Neural cell (in vitro differentiated cells): ENCODE results near the gene ZDHHC3. TPM values are rescaled to one million over a fixed set of nuclear protein-coding genes. Genes with fewer than 3 reads are reported as not detected.

Source experiments
- H2AFZ ChIP-seq: fragments of 200-600, 300-800 bp; sonication (generic), shearing (Covaris generic); 2 replicates; pipeline ENCODE4 v1.6.0; 2014; ENCODE audit warnings: low read depth, mild to moderate bottlenecking, antibody characterized with exemption, low read length, moderate library complexity
- H3F3A ChIP-seq: fragments of 200-600 bp; shearing (Covaris generic); 2 replicates; pipeline ENCODE4 v1.6.1; 2016; ENCODE audit warnings: mild to moderate bottlenecking, moderate library complexity, mixed read lengths, antibody characterized with exemption, low read length; ENCODE audit not compliant: insufficient read depth, poor library complexity, severe bottlenecking
- H3K27ac ChIP-seq: fragments of 200-600, 300-800 bp; sonication (generic), shearing (Covaris generic); 2 replicates; pipeline ENCODE4 v1.5.1; 2014; ENCODE audit warnings: mild to moderate bottlenecking, low read length, moderate library complexity
- H3K27me3 ChIP-seq: fragments of 300-800, 200-600 bp; sonication (generic), shearing (Covaris generic); 2 replicates; pipeline ENCODE4 v1.6.0; 2014; ENCODE audit warnings: mild to moderate bottlenecking, low read depth, low read length, moderate library complexity; ENCODE audit not compliant: insufficient read depth
- H3K36me3 ChIP-seq: fragments of 300-800, 200-600 bp; sonication (generic), shearing (Covaris generic); 2 replicates; pipeline ENCODE4 v1.5.1; 2014; ENCODE audit warnings: mild to moderate bottlenecking, antibody characterized with exemption, low read length, moderate library complexity; ENCODE audit not compliant: insufficient read depth
- H3K4me2 ChIP-seq: fragments of 300-800, 200-600 bp; sonication (generic), shearing (Covaris generic); 2 replicates; pipeline ENCODE4 v1.6.0; 2014; ENCODE audit warnings: mild to moderate bottlenecking, low read length
- H3K4me3 ChIP-seq: fragments of 300-800, 200-600 bp; sonication (generic), shearing (Covaris generic); 2 replicates; pipeline ENCODE4 v1.5.1; 2014; ENCODE audit warnings: mild to moderate bottlenecking, low read length, moderate library complexity
- H3K79me2 ChIP-seq: fragments of 200-600 bp; shearing (Covaris generic); replicated peaks from 2 replicates; pipeline ENCODE4 v1.6.0; 2014; ENCODE audit warnings: mild to moderate bottlenecking, low read length, moderate library complexity; ENCODE audit not compliant: insufficient read depth
- H3K9ac ChIP-seq: fragments of 300-800, 200-600 bp; sonication (generic), shearing (Covaris generic); 2 replicates; pipeline ENCODE4 v1.6.1; 2016; ENCODE audit warnings: mild to moderate bottlenecking, low read length, mixed read lengths
- H3K9me2 ChIP-seq: fragments of 200-600 bp; shearing (Covaris generic); 2 replicates; pipeline ENCODE4 v1.6.1; 2016; ENCODE audit warnings: mild to moderate bottlenecking, low read length, mixed read lengths; ENCODE audit not compliant: insufficient read depth
- H3K9me3 ChIP-seq: fragments of 200-600, 300-800 bp; sonication (generic), shearing (Covaris generic); 2 replicates; pipeline ENCODE4 v1.6.1; 2016; ENCODE audit warnings: mild to moderate bottlenecking, mixed run types, low read length, moderate library complexity, mixed read lengths
- H4K20me1 ChIP-seq: fragments of 200-600 bp; shearing (Covaris generic); 2 replicates; pipeline ENCODE4 v1.6.1; 2016; ENCODE audit warnings: mild to moderate bottlenecking, mixed run types; ENCODE audit not compliant: insufficient read depth
- EP300 ChIP-seq: fragments of 450-650 bp; conservative IDR thresholded peaks from 2 replicates; pipeline ENCODE4 v1.6.1; 2014; ENCODE audit warnings: antibody characterized with exemption, mild to moderate bottlenecking, moderate library complexity; ENCODE audit not compliant: poor library complexity, severe bottlenecking
- EZH2 ChIP-seq: fragments of 200-600, 300-800 bp; shearing (Covaris generic), sonication (generic); IDR thresholded peaks from 2 replicates; pipeline ENCODE4 v1.6.1; 2014; ENCODE audit warnings: antibody characterized with exemption, low read length, borderline replicate concordance, mild to moderate bottlenecking; ENCODE audit not compliant: insufficient read depth, poor library complexity, severe bottlenecking
- MXI1 ChIP-seq: fragments of 450-650 bp; conservative IDR thresholded peaks from 2 replicates; pipeline ENCODE4 v1.6.1; 2014; ENCODE audit warnings: antibody characterized with exemption, mild to moderate bottlenecking; ENCODE audit not compliant: poor library complexity, severe bottlenecking
- POLR2AphosphoS5 ChIP-seq: IDR thresholded peaks from 2 replicates; pipeline ENCODE4 v1.6.1; 2012
- RAD21 ChIP-seq: fragments of 450-650 bp; conservative IDR thresholded peaks from 2 replicates; pipeline ENCODE4 v1.6.1; 2014; ENCODE audit warnings: antibody characterized with exemption, mild to moderate bottlenecking, moderate library complexity
- SMC3 ChIP-seq: fragments of 450-650 bp; conservative IDR thresholded peaks from 2 replicates; pipeline ENCODE4 v1.6.1; 2014; ENCODE audit warnings: antibody characterized with exemption, mild to moderate bottlenecking, moderate library complexity; ENCODE audit not compliant: poor library complexity
- TAF1 ChIP-seq: IDR thresholded peaks from 2 replicates; pipeline ENCODE4 v1.6.1; 2012; ENCODE audit warnings: low read depth
- polyA plus RNA-seq: library from polyadenylated mRNA; depleted of rRNA; stranded (reverse); fragments of >200 nt; gene quantifications from 2 replicates; pipeline ENCODE4 v1.2.3, GENCODE V29; 2014
- TF ChIP-seq, protein P1 (sequence below): fragments of 450-650 bp; IDR thresholded peaks from 2 replicates; pipeline ENCODE4 v1.5.1; 2014; ENCODE audit warnings: antibody characterized with exemption, mild to moderate bottlenecking, moderate library complexity; ENCODE audit not compliant: poor library complexity, severe bottlenecking
- TF ChIP-seq, protein P2 (sequence below): IDR thresholded peaks from 2 replicates; pipeline ENCODE4 v1.6.1; 2012; ENCODE audit warnings: borderline replicate concordance

The ZDHHC3 gene
- polyA plus RNA-seq, 1 donor from 2014 or later = 35.8 TPM

DNA sequence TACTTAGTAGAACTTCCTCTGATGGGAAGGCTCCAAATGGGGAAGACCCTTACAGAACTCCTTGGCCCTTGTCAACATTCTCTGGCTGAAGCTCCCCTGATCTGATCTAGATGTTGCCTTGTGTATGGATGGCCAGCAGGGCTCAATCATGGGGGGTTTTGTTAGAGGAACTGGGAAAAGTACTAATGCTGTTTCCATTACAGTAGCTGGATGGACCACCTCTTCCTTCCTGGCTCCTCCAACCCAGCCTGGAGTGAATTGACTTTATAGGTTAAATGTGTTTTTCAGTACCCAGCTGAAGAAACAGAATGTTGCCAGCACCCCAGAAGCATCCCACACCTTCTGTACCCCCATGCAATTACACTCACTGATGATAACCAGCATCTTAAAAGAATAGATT is 27.4 kb upstream of the ZDHHC3 start:
- TF ChIP-seq EP300 (no peak), EZH2 (no peak), SMC3 (no peak), MXI1 (no peak), POLR2AphosphoS5 (no peak), TAF1 (no peak), RAD21 (no peak)
- TF ChIP-seq, protein P1, sequence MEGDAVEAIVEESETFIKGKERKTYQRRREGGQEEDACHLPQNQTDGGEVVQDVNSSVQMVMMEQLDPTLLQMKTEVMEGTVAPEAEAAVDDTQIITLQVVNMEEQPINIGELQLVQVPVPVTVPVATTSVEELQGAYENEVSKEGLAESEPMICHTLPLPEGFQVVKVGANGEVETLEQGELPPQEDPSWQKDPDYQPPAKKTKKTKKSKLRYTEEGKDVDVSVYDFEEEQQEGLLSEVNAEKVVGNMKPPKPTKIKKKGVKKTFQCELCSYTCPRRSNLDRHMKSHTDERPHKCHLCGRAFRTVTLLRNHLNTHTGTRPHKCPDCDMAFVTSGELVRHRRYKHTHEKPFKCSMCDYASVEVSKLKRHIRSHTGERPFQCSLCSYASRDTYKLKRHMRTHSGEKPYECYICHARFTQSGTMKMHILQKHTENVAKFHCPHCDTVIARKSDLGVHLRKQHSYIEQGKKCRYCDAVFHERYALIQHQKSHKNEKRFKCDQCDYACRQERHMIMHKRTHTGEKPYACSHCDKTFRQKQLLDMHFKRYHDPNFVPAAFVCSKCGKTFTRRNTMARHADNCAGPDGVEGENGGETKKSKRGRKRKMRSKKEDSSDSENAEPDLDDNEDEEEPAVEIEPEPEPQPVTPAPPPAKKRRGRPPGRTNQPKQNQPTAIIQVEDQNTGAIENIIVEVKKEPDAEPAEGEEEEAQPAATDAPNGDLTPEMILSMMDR = no peak
- TF ChIP-seq, protein P2, sequence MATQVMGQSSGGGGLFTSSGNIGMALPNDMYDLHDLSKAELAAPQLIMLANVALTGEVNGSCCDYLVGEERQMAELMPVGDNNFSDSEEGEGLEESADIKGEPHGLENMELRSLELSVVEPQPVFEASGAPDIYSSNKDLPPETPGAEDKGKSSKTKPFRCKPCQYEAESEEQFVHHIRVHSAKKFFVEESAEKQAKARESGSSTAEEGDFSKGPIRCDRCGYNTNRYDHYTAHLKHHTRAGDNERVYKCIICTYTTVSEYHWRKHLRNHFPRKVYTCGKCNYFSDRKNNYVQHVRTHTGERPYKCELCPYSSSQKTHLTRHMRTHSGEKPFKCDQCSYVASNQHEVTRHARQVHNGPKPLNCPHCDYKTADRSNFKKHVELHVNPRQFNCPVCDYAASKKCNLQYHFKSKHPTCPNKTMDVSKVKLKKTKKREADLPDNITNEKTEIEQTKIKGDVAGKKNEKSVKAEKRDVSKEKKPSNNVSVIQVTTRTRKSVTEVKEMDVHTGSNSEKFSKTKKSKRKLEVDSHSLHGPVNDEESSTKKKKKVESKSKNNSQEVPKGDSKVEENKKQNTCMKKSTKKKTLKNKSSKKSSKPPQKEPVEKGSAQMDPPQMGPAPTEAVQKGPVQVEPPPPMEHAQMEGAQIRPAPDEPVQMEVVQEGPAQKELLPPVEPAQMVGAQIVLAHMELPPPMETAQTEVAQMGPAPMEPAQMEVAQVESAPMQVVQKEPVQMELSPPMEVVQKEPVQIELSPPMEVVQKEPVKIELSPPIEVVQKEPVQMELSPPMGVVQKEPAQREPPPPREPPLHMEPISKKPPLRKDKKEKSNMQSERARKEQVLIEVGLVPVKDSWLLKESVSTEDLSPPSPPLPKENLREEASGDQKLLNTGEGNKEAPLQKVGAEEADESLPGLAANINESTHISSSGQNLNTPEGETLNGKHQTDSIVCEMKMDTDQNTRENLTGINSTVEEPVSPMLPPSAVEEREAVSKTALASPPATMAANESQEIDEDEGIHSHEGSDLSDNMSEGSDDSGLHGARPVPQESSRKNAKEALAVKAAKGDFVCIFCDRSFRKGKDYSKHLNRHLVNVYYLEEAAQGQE = no peak
- H3K27ac ChIP-seq = no peak overlapping the region
- no peaks in the 10 kb centered on the region for H3K79me2 ChIP-seq
- H3K4me2 ChIP-seq = no peak overlapping the region
- H3K36me3 ChIP-seq = peaks cover 9% of the 10 kb centered on the region
- H3K9me3 ChIP-seq = peaks cover 9% of the 10 kb centered on the region
- no peaks in the 10 kb centered on the region for H3K9me2 ChIP-seq
- H2AFZ ChIP-seq = no peak overlapping the region
- H3K27me3 ChIP-seq = no peaks in the 10 kb centered on the region
- no peak overlapping the region for H3K4me3 ChIP-seq
- no peak overlapping the region for H3K9ac ChIP-seq
- no peaks in the 10 kb centered on the region for H3F3A ChIP-seq
- no peaks in the 10 kb centered on the region for H4K20me1 ChIP-seq

DNA sequence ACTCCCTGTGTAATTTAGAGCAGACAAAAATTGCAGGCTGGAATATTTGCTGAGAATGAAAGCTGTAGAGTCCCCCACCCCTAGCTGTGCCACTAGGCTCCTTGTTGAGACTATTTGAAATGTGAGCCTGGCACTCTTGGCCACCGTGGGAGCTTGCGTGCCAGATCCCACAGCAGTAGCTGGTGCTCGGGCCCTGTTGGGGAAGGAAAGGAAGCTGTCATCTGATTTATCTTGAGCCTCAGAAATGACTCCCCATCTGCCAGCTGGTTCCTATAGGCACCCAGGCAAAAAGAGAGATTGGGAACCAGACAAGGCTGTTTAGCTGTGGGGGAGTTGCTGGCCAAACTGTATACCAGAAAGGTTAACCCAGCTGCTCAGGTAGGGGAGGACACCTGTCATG is 26.7 kb upstream of the ZDHHC3 start:
- no peaks in the 10 kb centered on the region for H4K20me1 ChIP-seq
- H3K36me3 ChIP-seq = peaks cover 9% of the 10 kb centered on the region
- H3K79me2 ChIP-seq = no peaks in the 10 kb centered on the region
- no peak overlapping the region for H3K4me2 ChIP-seq
- no peak overlapping the region for H3K4me3 ChIP-seq
- H3K9ac ChIP-seq = no peak overlapping the region
- no peak overlapping the region for H2AFZ ChIP-seq
- peaks cover 9% of the 10 kb centered on the region for H3K9me3 ChIP-seq
- no peak overlapping the region for H3K27ac ChIP-seq
- H3K9me2 ChIP-seq = no peaks in the 10 kb centered on the region
- TF ChIP-seq EP300 = no peak
- TF ChIP-seq, protein P1 = no peak
- no peak for TF ChIP-seq TAF1
- TF ChIP-seq, protein P2 = no peak
- TF ChIP-seq MXI1 = no peak
- no peak for TF ChIP-seq SMC3
- TF ChIP-seq POLR2AphosphoS5 = no peak
- no peak for TF ChIP-seq RAD21
- no peak for TF ChIP-seq EZH2
- H3F3A ChIP-seq = no peaks in the 10 kb centered on the region
- H3K27me3 ChIP-seq = no peaks in the 10 kb centered on the region
